ENCODE measurements around the gene TMEM191C. TPM values are rescaled to one million over a fixed set of nuclear protein-coding genes. Genes with fewer than 3 reads are reported as not detected.

TMEM191C gene
- total and polyA plus RNA-seq, 11 donors = 0.14 to 1.7 (median 0.47) TPM; not detected in 1

DNA sequence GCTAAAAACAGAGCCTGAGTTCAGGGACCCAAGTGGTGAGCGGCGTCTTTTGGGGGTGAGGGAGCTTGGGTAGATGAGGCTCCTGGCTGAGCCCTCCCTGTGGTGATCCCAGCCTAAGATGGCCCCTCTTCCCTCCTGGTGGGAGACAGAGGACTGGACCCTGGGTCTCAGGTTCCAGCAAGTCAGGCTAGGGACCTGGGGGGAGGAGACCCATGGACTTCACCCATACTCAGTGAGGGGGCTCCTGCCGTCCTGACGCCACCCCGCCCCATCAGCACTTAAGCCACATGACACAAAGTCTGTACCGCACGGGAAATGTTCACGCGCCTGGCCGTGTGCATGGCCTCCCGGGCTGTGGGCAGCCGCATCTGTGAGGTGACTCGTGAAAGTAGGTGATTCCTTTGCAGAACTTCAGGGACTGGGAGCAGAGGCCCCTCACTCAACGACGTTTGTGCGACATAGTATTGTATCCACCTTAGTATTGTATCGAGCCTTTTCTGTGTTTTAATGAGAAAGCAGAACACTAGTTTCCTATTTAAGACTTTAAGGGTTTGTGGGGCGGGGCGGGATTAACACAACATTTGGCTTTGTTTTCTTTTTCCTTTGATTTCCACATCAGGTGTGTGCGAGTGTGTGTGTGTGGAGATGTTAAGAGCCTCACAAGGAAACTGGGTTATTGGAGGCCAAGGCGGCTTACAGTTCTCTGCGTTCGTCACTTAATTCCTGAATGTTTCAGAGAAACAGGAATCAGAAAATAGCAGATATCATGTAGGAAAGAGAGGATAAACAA, 18.4 kb upstream of the TMEM191C start:
- ATAC-seq (no peak), DNase-seq (peak in 2 of 5 donors; percentile 12 to 19)
- 92 to 95% (median 94%) methylated on average over 23 of the region's 23 CpGs for WGBS, 4 donors
- intact Hi-C loops (cut with DNase I) = no loop called here
- H3K4me1 ChIP-seq = no peaks in the 10 kb centered on the region
- H3K36me3 ChIP-seq = peaks cover 0 to 41% (median 23%) of the 10 kb centered on the region in 9 donors
- H3K27me3 ChIP-seq = no peaks in the 10 kb centered on the region
- H3K4me3 ChIP-seq = no peak overlapping the region
- no peak overlapping the region for H3K27ac ChIP-seq
- no peaks in the 10 kb centered on the region for H3K9me3 ChIP-seq
- no peak for TF ChIP-seq POLR2A (IDR thresholded peaks at IDR 0.05)
- TF ChIP-seq, protein P1, sequence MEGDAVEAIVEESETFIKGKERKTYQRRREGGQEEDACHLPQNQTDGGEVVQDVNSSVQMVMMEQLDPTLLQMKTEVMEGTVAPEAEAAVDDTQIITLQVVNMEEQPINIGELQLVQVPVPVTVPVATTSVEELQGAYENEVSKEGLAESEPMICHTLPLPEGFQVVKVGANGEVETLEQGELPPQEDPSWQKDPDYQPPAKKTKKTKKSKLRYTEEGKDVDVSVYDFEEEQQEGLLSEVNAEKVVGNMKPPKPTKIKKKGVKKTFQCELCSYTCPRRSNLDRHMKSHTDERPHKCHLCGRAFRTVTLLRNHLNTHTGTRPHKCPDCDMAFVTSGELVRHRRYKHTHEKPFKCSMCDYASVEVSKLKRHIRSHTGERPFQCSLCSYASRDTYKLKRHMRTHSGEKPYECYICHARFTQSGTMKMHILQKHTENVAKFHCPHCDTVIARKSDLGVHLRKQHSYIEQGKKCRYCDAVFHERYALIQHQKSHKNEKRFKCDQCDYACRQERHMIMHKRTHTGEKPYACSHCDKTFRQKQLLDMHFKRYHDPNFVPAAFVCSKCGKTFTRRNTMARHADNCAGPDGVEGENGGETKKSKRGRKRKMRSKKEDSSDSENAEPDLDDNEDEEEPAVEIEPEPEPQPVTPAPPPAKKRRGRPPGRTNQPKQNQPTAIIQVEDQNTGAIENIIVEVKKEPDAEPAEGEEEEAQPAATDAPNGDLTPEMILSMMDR (IDR thresholded peaks at IDR 0.05) = no peak

DNA sequence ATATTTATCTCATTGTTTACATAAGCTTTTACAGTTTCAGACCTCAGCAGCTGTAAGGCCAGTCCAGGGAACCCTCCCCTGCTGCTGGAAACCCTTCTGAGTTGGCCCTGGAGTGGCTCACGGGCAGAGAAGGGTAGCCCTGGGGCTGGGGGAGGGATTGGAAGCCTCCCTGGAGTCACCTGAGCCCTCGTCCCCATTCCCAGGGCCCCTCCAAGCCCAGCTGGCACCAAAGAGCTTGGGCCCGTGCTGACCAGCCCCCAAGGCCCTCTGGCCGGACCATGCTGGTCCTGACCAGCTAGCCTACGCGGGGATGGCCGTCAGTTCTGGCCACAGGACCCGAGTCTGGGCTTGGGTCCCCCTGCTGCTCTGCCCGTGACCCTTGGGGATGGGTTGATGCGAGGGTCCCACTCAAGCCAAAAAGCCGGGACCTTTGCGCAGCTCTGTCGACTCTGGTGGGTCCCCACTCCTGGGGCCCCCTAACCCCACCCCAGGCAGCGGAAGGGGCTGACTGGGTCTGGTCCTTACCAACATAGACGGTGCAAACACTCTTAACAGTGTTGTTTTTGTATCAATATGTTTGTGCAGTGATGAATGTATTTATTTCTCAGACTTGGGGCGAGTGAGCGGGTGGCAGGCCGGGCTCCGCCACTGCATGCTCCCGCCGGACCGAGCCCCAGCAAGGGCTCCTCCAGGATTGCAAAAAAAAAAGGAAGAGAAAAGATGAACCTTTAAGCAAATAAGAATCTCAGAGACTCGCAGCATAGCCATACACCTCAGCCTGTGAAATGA, 17.5 kb upstream of the TMEM191C start:
- Histone ChIP-seq H3K4me1 (no peaks in the 10 kb centered on the region), H3K9me3 (no peaks in the 10 kb centered on the region), H3K27ac (no peak overlapping the region), H3K4me3 (no peak overlapping the region), H3K27me3 (no peaks in the 10 kb centered on the region), H3K36me3 (peaks cover 0 to 32% (median 22%) of the 10 kb centered on the region in 9 donors)
- no peak for ATAC-seq
- DNase-seq = peak in 2 of 5 donors; percentile 16 to 24
- 94 to 96% (median 95%) methylated on average over 11 to 23 of the region's 23 CpGs for WGBS, 4 donors
- intact Hi-C loops (cut with DNase I) = no loop called here
- no peak for TF ChIP-seq POLR2A (IDR thresholded peaks at IDR 0.05)
- TF ChIP-seq, protein P1 (IDR thresholded peaks at IDR 0.05) = no peak

DNA sequence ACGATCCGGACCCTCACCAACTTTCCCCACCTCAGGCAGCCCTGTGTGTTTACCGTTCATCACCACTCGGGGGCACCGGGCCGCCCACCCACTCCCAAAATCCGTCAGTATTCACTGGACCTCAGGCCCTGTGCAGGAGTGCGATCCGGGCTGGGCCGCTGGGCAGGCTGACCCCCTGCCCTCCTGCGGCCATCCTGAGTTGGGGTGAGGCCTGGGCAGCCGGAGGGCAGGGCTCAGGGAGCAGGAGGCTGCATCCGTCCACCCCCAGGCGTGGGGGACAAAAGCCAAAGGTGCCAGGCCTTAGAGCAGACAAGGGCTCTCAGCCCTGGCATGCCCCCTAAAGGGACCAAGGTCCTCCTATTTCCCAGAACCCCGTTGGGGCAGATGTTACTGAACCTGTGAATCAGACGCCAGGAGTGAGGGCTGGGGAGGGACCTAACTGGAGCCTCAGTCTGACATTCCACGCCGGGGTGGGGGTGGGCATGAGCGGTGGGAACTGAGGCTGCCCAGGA, 16.8 kb upstream of the TMEM191C start:
- no peaks in the 10 kb centered on the region for H3K4me1 ChIP-seq
- no peak overlapping the region for H3K27ac ChIP-seq
- H3K36me3 ChIP-seq = peaks cover 0 to 26% (median 17%) of the 10 kb centered on the region in 9 donors
- no peaks in the 10 kb centered on the region for H3K9me3 ChIP-seq
- DNase-seq (peak in 2 of 5 donors; percentile 5 to 6), ATAC-seq (no peak)
- WGBS, 4 donors = 85 to 89% (median 89%) methylated on average over 14 to 19 of the region's 19 CpGs
- no peaks in the 10 kb centered on the region for H3K27me3 ChIP-seq
- TF ChIP-seq, protein P1 (IDR thresholded peaks at IDR 0.05) = no peak
- no peak for TF ChIP-seq POLR2A (IDR thresholded peaks at IDR 0.05)
- H3K4me3 ChIP-seq = no peak overlapping the region
- intact Hi-C loops (cut with DNase I) = no loop called here

DNA sequence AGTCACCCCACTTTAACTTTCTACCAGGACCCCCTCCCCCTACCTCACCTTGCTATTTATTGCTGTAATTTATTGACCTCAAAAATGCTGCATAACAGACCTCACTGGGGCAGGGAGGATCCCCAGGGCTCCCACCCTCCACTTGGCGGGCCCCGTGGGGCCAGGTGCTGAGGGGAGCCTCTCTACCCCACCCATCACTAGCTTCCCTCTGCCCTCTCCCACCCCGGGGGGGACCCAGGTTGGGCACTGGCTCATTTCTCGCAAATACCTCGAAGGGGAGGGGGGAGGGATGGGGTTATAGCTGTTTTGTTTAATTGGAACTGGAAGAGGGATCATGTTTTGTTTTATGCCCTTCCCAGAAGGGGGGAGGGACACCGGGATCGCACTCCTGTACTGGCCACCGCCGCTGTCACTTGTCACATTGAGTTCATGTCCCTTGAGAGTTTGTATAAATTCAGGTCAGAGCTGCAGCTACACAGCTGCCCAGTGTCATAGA, 16.3 kb upstream of the TMEM191C start:
- H3K9me3 ChIP-seq = no peaks in the 10 kb centered on the region
- H3K27me3 ChIP-seq = no peaks in the 10 kb centered on the region
- intact Hi-C loops (cut with DNase I) = no loop called here
- H3K27ac ChIP-seq = no peak overlapping the region
- TF ChIP-seq, protein P1 (IDR thresholded peaks at IDR 0.05) = no peak
- TF ChIP-seq POLR2A (IDR thresholded peaks at IDR 0.05) = no peak
- DNase-seq (peak in 2 of 5 donors; percentile 7 to 14), ATAC-seq (no peak)
- no peak overlapping the region for H3K4me3 ChIP-seq
- no peaks in the 10 kb centered on the region for H3K4me1 ChIP-seq
- WGBS, 4 donors = 74 to 86% (median 83%) methylated on average over 9 of the region's 9 CpGs
- peaks cover 0 to 20% (median 12%) of the 10 kb centered on the region in 9 donors for H3K36me3 ChIP-seq

All from heart left ventricle (tissue), 16 donors.